ENCODE data around the gene SETDB1. TPM values are rescaled to one million over a fixed set of nuclear protein-coding genes. Genes with fewer than 3 reads are reported as not detected.
"Not testable (repeated sequence)": the region's sequence is repeated elsewhere in the genome, so short reads cannot be mapped to it uniquely, and the experiment has no call there.

The SETDB1 gene
- total RNA-seq, 1 donor from 2014 or later: 79.5 TPM

- H3K79me2 ChIP-seq (ENCODE audit: low read depth): peaks cover 46% of the 10 kb centered on the region
- peaks cover 9% of the 10 kb centered on the region for H3K27me3 Mint-ChIP-seq (ENCODE audit: insufficient read depth, low read depth)
- peaks cover 45% of the 10 kb centered on the region for H3K36me3 Mint-ChIP-seq
- H3K27ac ChIP-seq: no peak overlapping the region
- H3K4me1 Mint-ChIP-seq: peaks cover 14% of the 10 kb centered on the region
- TF ChIP-seq EZH2 (IDR thresholded peaks at IDR 0.05) (no peak), EZH2phosphoT487 (IDR thresholded peaks at IDR 0.05) (no peak)
- TF ChIP-seq, protein P1, sequence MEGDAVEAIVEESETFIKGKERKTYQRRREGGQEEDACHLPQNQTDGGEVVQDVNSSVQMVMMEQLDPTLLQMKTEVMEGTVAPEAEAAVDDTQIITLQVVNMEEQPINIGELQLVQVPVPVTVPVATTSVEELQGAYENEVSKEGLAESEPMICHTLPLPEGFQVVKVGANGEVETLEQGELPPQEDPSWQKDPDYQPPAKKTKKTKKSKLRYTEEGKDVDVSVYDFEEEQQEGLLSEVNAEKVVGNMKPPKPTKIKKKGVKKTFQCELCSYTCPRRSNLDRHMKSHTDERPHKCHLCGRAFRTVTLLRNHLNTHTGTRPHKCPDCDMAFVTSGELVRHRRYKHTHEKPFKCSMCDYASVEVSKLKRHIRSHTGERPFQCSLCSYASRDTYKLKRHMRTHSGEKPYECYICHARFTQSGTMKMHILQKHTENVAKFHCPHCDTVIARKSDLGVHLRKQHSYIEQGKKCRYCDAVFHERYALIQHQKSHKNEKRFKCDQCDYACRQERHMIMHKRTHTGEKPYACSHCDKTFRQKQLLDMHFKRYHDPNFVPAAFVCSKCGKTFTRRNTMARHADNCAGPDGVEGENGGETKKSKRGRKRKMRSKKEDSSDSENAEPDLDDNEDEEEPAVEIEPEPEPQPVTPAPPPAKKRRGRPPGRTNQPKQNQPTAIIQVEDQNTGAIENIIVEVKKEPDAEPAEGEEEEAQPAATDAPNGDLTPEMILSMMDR (IDR thresholded peaks at IDR 0.05): no peak
- H3K9me3 ChIP-seq (ENCODE audit: low read depth): no peaks in the 10 kb centered on the region
- H3K4me3 Mint-ChIP-seq: peak overlapping the region; percentile 65
- H3K9ac ChIP-seq: no peak overlapping the region
- H3K27ac Mint-ChIP-seq: no peak overlapping the region
- H3K27me3 ChIP-seq: no peaks in the 10 kb centered on the region
- no peak overlapping the region for H2AFZ ChIP-seq (replicated peaks)
- peaks cover 36% of the 10 kb centered on the region for H3K36me3 ChIP-seq
- DNase-seq (ENCODE audit: low spot score): no peak
- H3K9me3 Mint-ChIP-seq: peaks cover 17% of the 10 kb centered on the region
- no peak overlapping the region for H3K4me2 ChIP-seq
- H4K20me1 ChIP-seq (ENCODE audit: low read depth): no peaks in the 10 kb centered on the region
- H3K4me1 ChIP-seq: no peaks in the 10 kb centered on the region
- peaks cover 29% of the 10 kb centered on the region for H3F3A ChIP-seq (ENCODE audit: low read depth)
- H3K4me3 ChIP-seq: no peak overlapping the region
Observed at GRCh38 chr1:150928286-150928685, 2.1 kb downstream of the SETDB1 start.

DNA sequence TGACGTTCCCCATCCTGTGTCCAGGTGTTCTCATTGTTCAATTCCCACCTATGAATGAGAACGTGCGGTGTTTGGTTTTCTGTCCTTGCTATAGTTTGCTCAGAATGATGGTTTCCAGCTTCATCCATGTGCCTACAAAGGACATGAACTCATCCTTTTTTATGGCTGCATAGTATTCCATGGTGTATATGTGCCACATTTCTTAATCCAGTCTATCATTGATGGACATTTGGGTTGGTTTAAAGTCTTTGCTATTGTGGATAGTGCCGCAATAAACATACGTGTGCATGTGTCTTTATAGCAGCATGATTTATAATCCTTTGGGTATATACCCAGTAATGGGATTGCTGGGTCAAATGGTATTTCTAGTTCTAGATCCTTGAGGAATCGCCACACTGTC is 2.6 kb downstream of the SETDB1 start:
- H3K36me3 ChIP-seq: peaks cover 36% of the 10 kb centered on the region
- H3K4me3 Mint-ChIP-seq; H3K27ac Mint-ChIP-seq; H3K9me3 ChIP-seq (ENCODE audit: low read depth); H2AFZ ChIP-seq (replicated peaks); H3K4me1 ChIP-seq; H3K27me3 Mint-ChIP-seq (ENCODE audit: insufficient read depth, low read depth); H3K4me2 ChIP-seq; H3K9ac ChIP-seq; H3K27me3 ChIP-seq; H3K4me3 ChIP-seq; DNase-seq (ENCODE audit: low spot score); H3K27ac ChIP-seq; H4K20me1 ChIP-seq (ENCODE audit: low read depth): not testable (repeated sequence)
- H3K4me1 Mint-ChIP-seq: peaks cover 14% of the 10 kb centered on the region
- peaks cover 17% of the 10 kb centered on the region for H3K9me3 Mint-ChIP-seq
- peaks cover 45% of the 10 kb centered on the region for H3K36me3 Mint-ChIP-seq
- peaks cover 29% of the 10 kb centered on the region for H3F3A ChIP-seq (ENCODE audit: low read depth)
- H3K79me2 ChIP-seq (ENCODE audit: low read depth): peaks cover 46% of the 10 kb centered on the region

GRCh38 chr1:150931773-150932172 is 5.6 kb downstream of the SETDB1 start:
- H2AFZ ChIP-seq (replicated peaks): no peak overlapping the region
- Mint-ChIP-seq H3K4me3 (no peak overlapping the region), H3K4me1 (peaks cover 8% of the 10 kb centered on the region), H3K36me3 (peaks cover 55% of the 10 kb centered on the region), H3K27me3 (ENCODE audit: insufficient read depth, low read depth) (peaks cover 2% of the 10 kb centered on the region), H3K9me3 (peaks cover 17% of the 10 kb centered on the region), H3K27ac (no peak overlapping the region)
- peaks cover 57% of the 10 kb centered on the region for H3K79me2 ChIP-seq (ENCODE audit: low read depth)
- DNase-seq (ENCODE audit: low spot score): no peak
- H3K27me3 ChIP-seq: no peaks in the 10 kb centered on the region
- no peaks in the 10 kb centered on the region for H3K4me1 ChIP-seq
- H3K27ac ChIP-seq: no peak overlapping the region
- H3K9ac ChIP-seq: no peak overlapping the region
- peaks cover 18% of the 10 kb centered on the region for H3F3A ChIP-seq (ENCODE audit: low read depth)
- TF ChIP-seq EZH2 (IDR thresholded peaks at IDR 0.05) (no peak), EZH2phosphoT487 (IDR thresholded peaks at IDR 0.05) (no peak)
- TF ChIP-seq, protein P1 (IDR thresholded peaks at IDR 0.05): no peak
- no peak overlapping the region for H3K4me2 ChIP-seq
- peaks cover 9% of the 10 kb centered on the region for H4K20me1 ChIP-seq (ENCODE audit: low read depth)
- peaks cover 49% of the 10 kb centered on the region for H3K36me3 ChIP-seq
- no peak overlapping the region for H3K4me3 ChIP-seq
- H3K9me3 ChIP-seq (ENCODE audit: low read depth): no peaks in the 10 kb centered on the region

DNA sequence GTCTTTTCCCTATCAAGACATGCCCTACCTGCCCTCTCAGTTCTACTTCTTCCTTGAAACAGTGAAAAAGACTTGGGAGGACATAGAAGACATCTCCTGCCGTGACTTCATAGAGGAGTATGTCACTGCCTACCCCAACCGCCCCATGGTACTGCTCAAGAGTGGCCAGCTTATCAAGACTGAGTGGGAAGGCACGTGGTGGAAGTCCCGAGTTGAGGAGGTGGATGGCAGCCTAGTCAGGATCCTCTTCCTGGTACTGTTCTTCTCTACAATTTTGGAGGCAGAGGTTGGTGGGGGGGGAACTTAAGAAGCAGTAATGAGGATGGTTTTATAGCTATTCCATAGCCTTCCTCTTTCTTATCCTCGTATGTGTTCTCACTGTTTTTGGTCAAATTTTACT is 18.7 kb downstream of the SETDB1 start:
- Mint-ChIP-seq H3K27me3 (ENCODE audit: insufficient read depth, low read depth) (no peaks in the 10 kb centered on the region), H3K4me3 (no peak overlapping the region)
- H3K36me3 ChIP-seq: peaks cover 15% of the 10 kb centered on the region

More for the DNA sequence above, 18.7 kb downstream of the SETDB1 start:
- no peaks in the 10 kb centered on the region for H3K4me1 ChIP-seq
- Mint-ChIP-seq H3K27ac (no peak overlapping the region), H3K36me3 (peaks cover 35% of the 10 kb centered on the region), H3K4me1 (no peaks in the 10 kb centered on the region), H3K9me3 (no peaks in the 10 kb centered on the region)
- no peak for TF ChIP-seq EZH2 (IDR thresholded peaks at IDR 0.05)
- TF ChIP-seq, protein P1 (IDR thresholded peaks at IDR 0.05): no peak
- TF ChIP-seq EZH2phosphoT487 (IDR thresholded peaks at IDR 0.05): no peak
- no peaks in the 10 kb centered on the region for H3K9me3 ChIP-seq (ENCODE audit: low read depth)
- H3K4me2 ChIP-seq: no peak overlapping the region
- H3K79me2 ChIP-seq (ENCODE audit: low read depth): no peaks in the 10 kb centered on the region
- no peak overlapping the region for H3K4me3 ChIP-seq
- H2AFZ ChIP-seq (replicated peaks): no peak overlapping the region
- no peaks in the 10 kb centered on the region for H3K27me3 ChIP-seq
- H4K20me1 ChIP-seq (ENCODE audit: low read depth): no peaks in the 10 kb centered on the region
- H3K27ac ChIP-seq: no peak overlapping the region
- no peak for DNase-seq (ENCODE audit: low spot score)
- no peak overlapping the region for H3K9ac ChIP-seq
- H3F3A ChIP-seq (ENCODE audit: low read depth): no peaks in the 10 kb centered on the region

Data from neural progenitor cell (in vitro differentiated cells).